C4-2B (cell line): ENCODE data around the gene KCNK5.

Experiments used
- ZFX ChIP-seq: fragments of 450-650 bp; IDR thresholded peaks from 2 replicates; pipeline ENCODE4 v1.6.1; 2017
- TF ChIP-seq, protein P1 (sequence below): fragments of 450-650 bp; conservative IDR thresholded peaks from 2 replicates; pipeline ENCODE4 v1.5.1; 2017; ENCODE audit warnings: mild to moderate bottlenecking

DNA sequence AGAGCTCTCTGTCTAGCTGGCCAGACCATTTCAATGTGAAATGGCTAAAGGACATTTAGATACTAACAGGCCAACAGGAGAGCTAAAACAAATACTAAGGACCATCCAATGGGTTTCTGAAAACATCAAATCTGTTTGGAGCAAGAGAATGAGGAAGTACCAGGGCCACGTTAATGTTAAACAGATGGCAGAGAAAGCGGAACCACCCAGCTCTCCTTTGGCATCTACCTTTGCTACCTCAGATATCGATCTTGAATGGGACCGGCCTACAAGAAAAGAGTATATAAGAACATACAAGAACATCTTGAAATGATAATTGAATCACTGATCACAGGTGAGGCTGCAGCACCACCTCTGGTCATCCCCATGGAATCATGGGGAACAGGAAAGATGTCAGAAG lies 31.8 kb downstream of the KCNK5 start:
- TF ChIP-seq, protein P1, sequence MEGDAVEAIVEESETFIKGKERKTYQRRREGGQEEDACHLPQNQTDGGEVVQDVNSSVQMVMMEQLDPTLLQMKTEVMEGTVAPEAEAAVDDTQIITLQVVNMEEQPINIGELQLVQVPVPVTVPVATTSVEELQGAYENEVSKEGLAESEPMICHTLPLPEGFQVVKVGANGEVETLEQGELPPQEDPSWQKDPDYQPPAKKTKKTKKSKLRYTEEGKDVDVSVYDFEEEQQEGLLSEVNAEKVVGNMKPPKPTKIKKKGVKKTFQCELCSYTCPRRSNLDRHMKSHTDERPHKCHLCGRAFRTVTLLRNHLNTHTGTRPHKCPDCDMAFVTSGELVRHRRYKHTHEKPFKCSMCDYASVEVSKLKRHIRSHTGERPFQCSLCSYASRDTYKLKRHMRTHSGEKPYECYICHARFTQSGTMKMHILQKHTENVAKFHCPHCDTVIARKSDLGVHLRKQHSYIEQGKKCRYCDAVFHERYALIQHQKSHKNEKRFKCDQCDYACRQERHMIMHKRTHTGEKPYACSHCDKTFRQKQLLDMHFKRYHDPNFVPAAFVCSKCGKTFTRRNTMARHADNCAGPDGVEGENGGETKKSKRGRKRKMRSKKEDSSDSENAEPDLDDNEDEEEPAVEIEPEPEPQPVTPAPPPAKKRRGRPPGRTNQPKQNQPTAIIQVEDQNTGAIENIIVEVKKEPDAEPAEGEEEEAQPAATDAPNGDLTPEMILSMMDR: no peak
- TF ChIP-seq ZFX: no peak
